ENCODE results near the gene CALR3.

CALR3 gene

GRCh38 chr19:16445238-16446107 is 50.5 kb downstream of the CALR3 start:
- no peaks in the 10 kb centered on the region for H3K9me3 ChIP-seq (ENCODE audit: insufficient read depth, low read length)
- peak overlapping the region; percentile 68 for H3K4me2 ChIP-seq (ENCODE audit: low read depth, low read length, poor library complexity, severe bottlenecking)
- no peaks in the 10 kb centered on the region for H4K20me1 ChIP-seq (ENCODE audit: low read depth, low read length)
- TF ChIP-seq CTCF (IDR thresholded peaks at IDR 0.05; ENCODE audit: insufficient read depth, low read length, poor library complexity, severe bottlenecking) (no peak), EZH2phosphoT487 (conservative IDR thresholded peaks at IDR 0.05; ENCODE audit: low read length) (no peak)
- H3F3A ChIP-seq (ENCODE audit: insufficient read depth), result peaks cover 92% of the 10 kb centered on the region
- peaks cover 4% of the 10 kb centered on the region; the same call in 1 of the 2 replicates for H3K36me3 ChIP-seq (ENCODE audit: low read length)
- peak overlapping the region; percentile 33 for H3K4me3 ChIP-seq (ENCODE audit: insufficient read depth, low read length, poor library complexity, severe bottlenecking)
- H3K9ac ChIP-seq (ENCODE audit: low read length), result peak overlapping the region; percentile 64
- H3K9me2 ChIP-seq (replicated peaks; ENCODE audit: insufficient read depth, low read length), result no peaks in the 10 kb centered on the region
- no peaks in the 10 kb centered on the region for H3K27me3 ChIP-seq (ENCODE audit: low read length)
- peaks cover 60% of the 10 kb centered on the region for H3K79me2 ChIP-seq (ENCODE audit: insufficient read depth, low read length)
- peak overlapping the region; percentile 98 for H3K27ac ChIP-seq (ENCODE audit: low read depth, low read length)
- H2AFZ ChIP-seq (ENCODE audit: low read depth, low read length, severe bottlenecking), result no peak overlapping the region

- no peak overlapping the region for H3K4me3 ChIP-seq (ENCODE audit: insufficient read depth, low read length, poor library complexity, severe bottlenecking)
- H3K36me3 ChIP-seq (ENCODE audit: low read length), result peaks cover 8% of the 10 kb centered on the region; the same call in 1 of the 2 replicates
- no peaks in the 10 kb centered on the region for H3K27me3 ChIP-seq (ENCODE audit: low read length)
- H3K9me2 ChIP-seq (replicated peaks; ENCODE audit: insufficient read depth, low read length), result no peaks in the 10 kb centered on the region
- H3K27ac ChIP-seq (ENCODE audit: low read depth, low read length), result peak overlapping the region; percentile 98
- peaks cover 90% of the 10 kb centered on the region for H3F3A ChIP-seq (ENCODE audit: insufficient read depth)
- H3K9me3 ChIP-seq (ENCODE audit: insufficient read depth, low read length), result no peaks in the 10 kb centered on the region
- TF ChIP-seq EZH2phosphoT487 (conservative IDR thresholded peaks at IDR 0.05; ENCODE audit: low read length), result no peak
- TF ChIP-seq CTCF (IDR thresholded peaks at IDR 0.05; ENCODE audit: insufficient read depth, low read length, poor library complexity, severe bottlenecking), result no peak
- no peak overlapping the region for H2AFZ ChIP-seq (ENCODE audit: low read depth, low read length, severe bottlenecking)
- no peaks in the 10 kb centered on the region for H4K20me1 ChIP-seq (ENCODE audit: low read depth, low read length)
- peak overlapping the region; percentile 68 for H3K4me2 ChIP-seq (ENCODE audit: low read depth, low read length, poor library complexity, severe bottlenecking)
- H3K79me2 ChIP-seq (ENCODE audit: insufficient read depth, low read length), result peaks cover 47% of the 10 kb centered on the region
- H3K9ac ChIP-seq (ENCODE audit: low read length), result peak overlapping the region; percentile 64
These were observed 51.7 kb downstream of the CALR3 start for GRCh38 chr19:16444269-16444600.

GRCh38 chr19:16442386-16443276 is 53.3 kb downstream of the CALR3 start:
- peak overlapping the region; percentile 68 for H3K4me2 ChIP-seq (ENCODE audit: low read depth, low read length, poor library complexity, severe bottlenecking)
- H3K79me2 ChIP-seq (ENCODE audit: insufficient read depth, low read length), result peaks cover 31% of the 10 kb centered on the region
- peak overlapping the region; percentile 13 for H3K4me3 ChIP-seq (ENCODE audit: insufficient read depth, low read length, poor library complexity, severe bottlenecking)
- TF ChIP-seq EZH2phosphoT487 (conservative IDR thresholded peaks at IDR 0.05; ENCODE audit: low read length) (no peak), CTCF (IDR thresholded peaks at IDR 0.05; ENCODE audit: insufficient read depth, low read length, poor library complexity, severe bottlenecking) (no peak)
- H3K27me3 ChIP-seq (ENCODE audit: low read length), result no peaks in the 10 kb centered on the region
- peak overlapping the region; percentile 98 for H3K27ac ChIP-seq (ENCODE audit: low read depth, low read length)
- H3K36me3 ChIP-seq (ENCODE audit: low read length), result peaks cover 10% of the 10 kb centered on the region; the same call in 1 of the 2 replicates
- peaks cover 84% of the 10 kb centered on the region for H3F3A ChIP-seq (ENCODE audit: insufficient read depth)
- no peaks in the 10 kb centered on the region for H3K9me2 ChIP-seq (replicated peaks; ENCODE audit: insufficient read depth, low read length)
- peak overlapping the region; percentile 56 for H3K9ac ChIP-seq (ENCODE audit: low read length)
- H3K9me3 ChIP-seq (ENCODE audit: insufficient read depth, low read length), result no peaks in the 10 kb centered on the region
- no peak overlapping the region for H2AFZ ChIP-seq (ENCODE audit: low read depth, low read length, severe bottlenecking)
- no peaks in the 10 kb centered on the region for H4K20me1 ChIP-seq (ENCODE audit: low read depth, low read length)

Data from SU-DHL-6 (cell line).